DMS 273 treated with DMSO at 0.1 percent for 48 hours (cell line): ENCODE data around the gene HIC2.
"Not testable (repeated sequence)": the region's sequence is repeated elsewhere in the genome, so short reads cannot be mapped to it uniquely, and the experiment has no call there.

Source experiments
- DNase-seq: peaks from one replicate; lab custom pipeline; 2025; lab: John Stamatoyannopoulos, UW

The HIC2 gene, protein sequence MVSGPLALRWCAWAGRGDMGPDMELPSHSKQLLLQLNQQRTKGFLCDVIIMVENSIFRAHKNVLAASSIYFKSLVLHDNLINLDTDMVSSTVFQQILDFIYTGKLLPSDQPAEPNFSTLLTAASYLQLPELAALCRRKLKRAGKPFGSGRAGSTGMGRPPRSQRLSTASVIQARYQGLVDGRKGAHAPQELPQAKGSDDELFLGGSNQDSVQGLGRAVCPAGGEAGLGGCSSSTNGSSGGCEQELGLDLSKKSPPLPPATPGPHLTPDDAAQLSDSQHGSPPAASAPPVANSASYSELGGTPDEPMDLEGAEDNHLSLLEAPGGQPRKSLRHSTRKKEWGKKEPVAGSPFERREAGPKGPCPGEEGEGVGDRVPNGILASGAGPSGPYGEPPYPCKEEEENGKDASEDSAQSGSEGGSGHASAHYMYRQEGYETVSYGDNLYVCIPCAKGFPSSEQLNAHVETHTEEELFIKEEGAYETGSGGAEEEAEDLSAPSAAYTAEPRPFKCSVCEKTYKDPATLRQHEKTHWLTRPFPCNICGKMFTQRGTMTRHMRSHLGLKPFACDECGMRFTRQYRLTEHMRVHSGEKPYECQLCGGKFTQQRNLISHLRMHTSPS

DNA sequence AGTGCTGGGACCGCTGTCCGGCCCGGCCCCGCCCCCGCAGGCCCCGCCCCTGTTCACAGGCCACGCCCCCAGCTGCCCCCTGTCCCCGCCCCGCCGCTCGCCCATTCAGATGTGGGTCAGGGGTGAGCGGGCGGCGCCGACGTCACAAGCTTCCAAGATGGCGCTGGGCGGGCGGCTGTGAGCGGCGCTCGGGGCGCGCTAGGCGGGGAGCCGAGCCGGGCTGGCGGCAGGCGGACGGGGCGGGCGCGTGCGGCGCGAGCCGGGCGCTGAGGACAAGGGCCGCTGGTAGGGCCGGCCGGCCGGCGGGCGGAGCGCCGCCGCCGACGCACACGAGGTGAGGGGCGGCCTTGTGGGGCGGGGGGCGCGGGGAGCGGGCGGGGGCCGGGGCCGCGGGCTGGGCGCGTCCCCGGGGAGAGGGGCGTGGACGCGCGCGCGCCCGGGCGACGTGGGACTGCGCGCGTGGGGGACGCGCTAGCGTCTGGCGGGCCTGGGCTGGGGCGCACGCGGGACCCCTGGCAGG lies at the start of gene HIC2:
HIC2 (plus strand) TSS at position 145 of the 520 bp plus-strand sequence. CDS start 25,461 bp downstream, outside the sequence.
- not testable (repeated sequence) for DNase-seq

DNA sequence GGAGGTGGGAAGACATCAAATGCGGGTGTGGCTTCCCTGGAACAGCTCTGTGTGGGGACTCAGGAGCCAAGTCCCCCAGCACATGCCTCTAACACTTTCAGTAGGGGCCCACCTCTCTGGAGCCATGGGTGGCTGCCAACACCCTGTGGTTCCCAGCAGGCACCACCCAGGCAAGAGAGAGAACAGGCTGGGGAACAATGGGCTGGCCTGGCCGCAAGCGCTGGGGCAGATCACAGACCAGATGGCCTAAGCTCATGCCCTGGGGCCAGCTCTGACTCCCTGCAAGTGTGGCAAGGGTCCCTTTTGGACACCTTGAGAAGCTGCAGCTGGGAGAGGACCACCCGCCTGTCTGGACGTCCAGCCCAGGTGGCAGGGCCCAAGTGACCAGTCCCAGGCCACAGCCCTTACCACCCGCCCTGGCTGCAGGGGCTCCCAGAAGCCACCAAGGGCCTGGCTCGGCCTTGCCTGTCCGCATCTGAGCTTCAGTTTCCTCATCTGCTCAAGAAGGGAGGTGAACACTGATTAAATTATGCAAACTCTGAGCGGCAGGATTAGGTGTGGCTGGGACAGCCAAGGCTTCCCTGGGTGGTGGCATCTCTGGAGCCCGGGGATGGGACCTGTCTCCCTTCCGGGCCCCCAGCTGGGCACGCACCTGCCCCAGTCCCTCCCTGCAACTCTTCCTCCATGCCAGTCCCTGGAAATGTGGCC lies 48.4 kb upstream of the HIC2 start:
- not testable (repeated sequence) for DNase-seq

DNA sequence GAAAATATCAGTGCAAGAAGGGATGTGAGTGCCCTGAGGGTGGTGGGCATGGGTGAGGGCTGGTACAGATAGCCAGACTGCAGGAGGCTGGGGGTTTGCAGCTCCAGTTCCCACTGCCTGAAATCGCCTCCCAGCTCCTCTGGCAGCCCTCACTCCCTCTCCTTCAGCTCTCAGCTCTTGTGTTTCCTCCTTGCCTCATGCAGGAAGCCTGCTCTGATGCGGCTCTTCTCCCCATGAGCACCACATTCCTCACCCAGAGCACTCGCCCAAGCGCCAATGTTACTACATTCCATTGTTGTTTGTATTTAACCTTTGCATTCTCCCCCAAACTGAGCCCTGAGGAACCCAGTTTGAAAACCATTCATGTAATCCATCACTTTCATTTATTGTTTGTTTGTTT lies 41.3 kb upstream of the HIC2 start:
- not testable (repeated sequence) for DNase-seq

DNA sequence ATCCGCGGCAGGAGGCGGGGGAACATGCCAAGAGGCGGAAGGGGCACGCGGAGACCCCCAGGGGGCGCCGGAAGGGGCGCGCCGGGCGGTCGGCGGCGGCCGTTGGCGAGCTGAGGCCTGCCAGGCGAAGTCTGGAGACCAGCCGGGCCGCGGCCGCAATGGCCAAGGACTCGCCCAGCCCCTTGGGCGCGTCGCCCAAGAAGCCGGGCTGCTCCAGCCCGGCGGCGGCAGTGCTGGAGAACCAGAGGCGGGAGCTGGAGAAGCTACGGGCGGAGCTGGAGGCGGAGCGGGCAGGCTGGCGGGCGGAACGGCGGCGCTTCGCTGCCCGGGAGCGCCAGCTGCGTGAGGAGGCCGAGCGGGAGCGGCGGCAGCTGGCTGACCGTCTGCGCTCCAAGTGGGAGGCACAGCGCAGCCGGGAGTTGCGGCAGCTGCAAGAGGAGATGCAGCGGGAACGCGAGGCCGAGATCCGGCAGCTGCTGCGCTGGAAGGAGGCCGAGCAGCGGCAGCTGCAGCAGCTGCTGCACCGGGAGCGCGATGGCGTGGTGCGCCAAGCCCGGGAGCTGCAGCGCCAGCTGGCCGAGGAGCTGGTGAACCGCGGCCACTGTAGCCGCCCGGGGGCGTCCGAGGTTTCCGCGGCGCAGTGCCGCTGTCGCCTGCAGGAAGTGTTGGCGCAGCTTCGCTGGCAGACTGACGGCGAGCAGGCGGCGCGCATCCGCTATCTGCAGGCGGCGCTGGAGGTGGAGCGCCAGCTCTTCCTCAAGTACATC lies 33.3 kb upstream of the HIC2 start, which contains the start of gene RIMBP3B:
RIMBP3B (plus strand) TSS at position 51 of the 767 bp plus-strand sequence; CDS start at position 159, 108 bp downstream.
- not testable (repeated sequence) for DNase-seq

DNA sequence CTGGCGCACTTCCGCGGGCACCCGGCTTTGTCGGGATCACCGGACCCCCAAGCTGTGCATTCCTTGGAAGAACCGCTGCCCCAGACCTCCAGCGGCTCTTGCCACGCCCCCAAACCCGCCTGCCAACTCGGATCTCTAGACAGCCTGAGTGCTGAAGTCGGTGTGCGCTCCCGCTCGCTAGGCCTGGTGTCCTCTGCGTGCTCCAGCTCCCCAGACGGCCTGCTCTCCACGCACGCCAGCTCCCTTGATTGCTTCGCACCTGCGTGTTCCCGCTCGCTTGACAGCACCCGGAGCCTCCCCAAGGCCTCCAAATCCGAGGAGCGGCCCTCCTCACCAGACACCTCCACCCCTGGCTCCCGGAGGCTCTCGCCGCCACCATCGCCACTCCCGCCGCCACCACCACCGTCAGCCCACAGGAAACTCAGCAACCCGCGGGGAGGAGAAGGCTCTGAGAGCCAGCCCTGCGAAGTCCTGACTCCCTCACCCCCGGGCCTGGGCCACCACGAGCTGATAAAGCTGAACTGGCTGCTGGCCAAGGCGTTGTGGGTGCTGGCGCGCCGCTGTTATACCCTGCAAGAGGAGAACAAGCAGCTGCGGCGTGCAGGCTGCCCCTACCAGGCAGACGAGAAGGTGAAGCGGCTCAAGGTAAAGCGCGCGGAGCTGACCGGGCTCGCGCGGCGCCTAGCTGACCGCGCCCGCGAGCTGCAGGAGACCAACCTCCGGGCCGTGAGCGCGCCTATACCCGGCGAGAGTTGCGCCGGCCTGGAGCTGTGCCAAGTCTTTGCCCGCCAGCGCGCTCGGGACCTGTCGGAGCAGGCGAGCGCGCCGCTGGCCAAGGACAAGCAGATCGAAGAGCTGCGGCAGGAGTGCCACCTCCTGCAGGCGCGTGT lies 32.5 kb upstream of the HIC2 start:
- DNase-seq: not testable (repeated sequence)

DNA sequence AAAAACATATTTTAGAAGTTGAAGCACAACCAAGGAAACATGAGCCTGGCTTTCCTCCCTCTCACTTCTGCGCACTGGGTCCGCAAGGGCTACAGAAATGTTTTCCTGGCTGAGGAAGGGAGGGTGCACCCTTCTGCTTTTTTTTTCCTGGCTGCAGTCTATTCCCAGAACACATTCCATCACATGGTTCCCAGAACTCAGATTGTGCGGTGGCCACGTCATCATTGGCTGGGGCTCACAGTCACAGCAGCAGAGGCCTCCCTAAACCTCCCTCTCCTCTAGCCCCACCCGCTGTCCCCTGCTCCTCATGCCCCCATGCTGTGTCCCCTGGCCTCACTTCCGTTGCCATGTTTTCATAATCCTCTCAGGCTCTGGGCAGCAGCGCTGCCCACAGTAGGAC lies 27.7 kb upstream of the HIC2 start:
- not testable (repeated sequence) for DNase-seq

DNA sequence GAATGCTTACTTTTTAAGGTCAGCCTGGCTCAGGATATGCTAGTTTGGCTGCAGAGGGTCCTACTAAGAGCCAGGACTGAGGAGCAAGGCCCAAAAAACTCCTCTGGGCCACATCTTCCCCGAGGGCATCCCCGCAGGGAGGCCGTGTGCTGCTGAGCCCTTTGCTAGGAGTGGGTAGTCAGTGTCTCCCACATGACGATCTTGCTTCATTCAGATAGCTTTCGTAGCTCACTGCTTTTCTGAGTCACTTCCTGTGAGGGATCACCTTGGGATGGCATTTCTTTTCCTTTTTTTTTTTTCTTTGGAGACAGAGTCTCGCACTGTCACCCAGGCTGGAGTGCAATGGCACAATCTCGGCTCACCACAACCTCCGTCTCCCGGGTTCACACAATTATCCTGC lies 27.2 kb upstream of the HIC2 start:
- DNase-seq: not testable (repeated sequence)

DNA sequence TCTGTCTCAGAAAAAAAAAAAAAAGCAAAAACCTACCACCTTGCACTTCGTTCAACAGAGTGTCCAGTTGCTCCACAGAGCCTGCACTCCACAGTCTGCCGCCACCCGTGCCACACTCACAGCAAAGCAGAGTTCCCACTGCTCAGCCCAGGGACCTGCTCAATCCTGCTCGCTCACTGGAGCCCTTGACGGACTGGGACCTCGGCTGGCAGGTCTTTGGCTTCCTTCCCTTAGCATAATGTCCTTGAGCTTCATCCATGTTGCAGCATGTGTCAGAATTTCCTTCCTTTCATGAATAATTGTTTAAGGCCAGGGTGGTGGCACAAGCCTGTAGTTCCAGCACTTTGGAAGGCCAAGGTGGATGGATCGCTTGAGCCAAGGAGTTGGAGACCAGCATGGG lies 22.6 kb upstream of the HIC2 start:
- not testable (repeated sequence) for DNase-seq

DNA sequence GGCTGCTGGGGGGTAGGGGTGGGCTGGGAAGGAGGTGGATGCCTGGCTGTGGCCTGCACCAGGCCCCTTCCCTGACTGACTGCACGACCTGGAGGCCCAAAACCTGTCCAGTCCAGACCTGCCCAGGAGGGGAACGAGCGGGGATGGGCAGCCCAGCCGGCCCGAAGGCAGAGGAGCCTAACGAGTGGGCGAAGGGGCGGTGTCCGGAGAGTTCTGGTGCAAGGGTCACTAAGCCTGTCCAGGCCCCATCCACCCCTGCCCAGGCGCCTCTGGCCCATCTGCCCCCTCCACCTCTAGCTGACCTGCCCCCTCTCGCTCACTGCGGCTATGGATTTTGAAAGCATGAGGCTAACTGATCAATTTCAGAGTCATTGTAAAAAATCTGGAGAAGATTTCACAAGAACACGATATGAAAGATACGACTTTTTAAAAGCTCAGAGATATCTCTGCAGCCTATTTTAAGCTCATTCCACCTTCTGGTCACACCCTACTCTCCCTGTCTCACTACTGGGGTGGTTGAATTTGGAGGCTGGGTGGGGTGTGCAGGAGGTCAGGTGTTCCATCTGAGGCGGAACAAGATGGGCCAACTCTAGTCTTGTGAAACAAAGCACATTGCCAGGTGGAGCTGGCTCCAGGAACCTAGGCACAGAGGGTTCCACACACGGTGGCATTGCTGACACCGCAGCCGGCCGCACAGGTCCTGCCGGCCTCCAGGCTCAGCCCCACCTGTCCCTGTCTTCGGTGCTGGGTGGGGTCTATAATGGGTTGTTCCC lies 15.8 kb upstream of the HIC2 start:
- not testable (repeated sequence) for DNase-seq

DNA sequence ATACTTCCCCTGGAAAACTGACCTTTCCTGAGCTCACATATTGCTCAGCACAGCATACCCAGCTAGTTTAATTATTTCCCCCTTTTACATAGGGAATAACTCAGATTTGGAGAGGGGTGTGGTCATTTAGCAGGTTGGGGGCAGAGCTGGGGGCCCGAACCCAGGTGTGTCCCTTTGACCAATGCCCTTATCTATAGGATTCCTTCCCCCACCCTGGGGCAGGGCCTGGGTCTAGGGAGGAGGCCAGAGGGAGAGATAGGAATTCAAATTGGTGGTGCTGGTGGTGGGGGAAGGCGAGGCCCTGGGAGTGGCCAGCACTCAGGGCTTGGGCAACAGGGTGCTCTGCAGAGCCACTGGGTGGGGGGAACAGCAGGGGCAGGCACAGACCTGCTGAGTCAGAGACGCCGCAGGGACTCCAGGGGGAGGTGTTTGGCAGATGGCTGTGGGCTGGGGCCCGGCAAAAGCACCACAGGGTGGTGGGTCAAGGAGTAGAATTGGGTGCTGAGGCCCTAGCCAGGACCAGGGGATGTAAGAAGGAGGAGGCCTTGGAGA lies 14.3 kb upstream of the HIC2 start:
- DNase-seq: not testable (repeated sequence)

DNA sequence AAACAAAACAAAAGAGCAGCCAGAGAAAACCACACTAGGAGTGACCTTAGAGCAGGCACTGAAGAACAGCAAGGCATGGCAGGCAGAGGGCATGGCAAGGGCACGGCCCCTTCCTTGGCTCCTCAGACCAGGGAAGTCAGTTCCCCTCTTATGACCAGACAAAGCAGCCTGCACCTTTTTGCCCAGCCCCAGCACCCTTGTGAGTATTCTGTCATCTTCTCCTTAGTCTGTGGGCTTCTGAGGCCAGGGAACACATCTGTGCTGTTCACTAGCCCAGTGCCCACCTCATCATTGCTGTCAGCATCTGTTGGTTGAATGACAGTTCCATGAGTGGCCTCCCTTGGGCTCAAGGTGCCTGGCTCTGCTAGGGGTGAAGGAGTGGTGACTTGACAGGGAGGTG lies 10.0 kb upstream of the HIC2 start:
- DNase-seq: not testable (repeated sequence)

DNA sequence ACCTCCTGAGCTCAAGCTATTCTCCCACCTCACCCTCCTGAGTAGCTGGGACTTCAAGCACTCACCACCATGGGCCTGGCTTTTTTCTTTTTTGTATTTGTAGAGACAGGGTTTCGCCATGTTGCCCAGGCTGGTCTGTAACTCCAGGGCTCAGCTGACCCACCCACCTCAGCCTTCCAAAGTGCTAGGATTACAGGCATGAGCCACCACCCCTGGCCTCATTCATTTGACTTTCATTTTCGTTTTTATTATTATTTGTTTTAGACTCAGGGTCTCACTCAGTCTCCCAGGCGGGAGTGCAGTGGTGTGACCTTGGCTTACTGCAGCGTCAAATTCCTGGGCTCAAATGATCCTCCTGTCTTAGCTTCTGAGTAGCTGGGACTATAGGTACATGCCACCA lies 9.4 kb upstream of the HIC2 start:
- not testable (repeated sequence) for DNase-seq

DNA sequence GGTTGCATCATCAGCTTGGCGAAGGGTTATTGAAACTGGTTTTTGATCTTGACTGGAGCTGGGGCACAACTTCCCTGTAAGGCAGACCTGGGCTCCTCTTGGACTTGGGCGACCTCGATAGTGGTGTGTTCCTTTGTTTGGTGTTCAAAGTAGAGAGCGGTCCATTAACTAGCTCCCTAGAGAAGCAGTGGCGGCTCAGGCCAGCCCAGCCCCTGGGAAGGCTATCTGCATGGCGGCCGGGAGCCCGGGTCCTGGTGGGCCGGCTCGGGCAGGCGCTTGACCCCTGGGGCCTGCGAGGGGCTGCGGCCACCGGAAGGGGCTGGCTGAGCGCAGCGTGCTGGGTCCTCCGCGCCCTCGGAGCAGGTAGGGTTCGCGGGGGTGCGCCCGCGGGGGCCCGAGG lies 796 bp upstream of the HIC2 start:
- DNase-seq: not testable (repeated sequence)

DNA sequence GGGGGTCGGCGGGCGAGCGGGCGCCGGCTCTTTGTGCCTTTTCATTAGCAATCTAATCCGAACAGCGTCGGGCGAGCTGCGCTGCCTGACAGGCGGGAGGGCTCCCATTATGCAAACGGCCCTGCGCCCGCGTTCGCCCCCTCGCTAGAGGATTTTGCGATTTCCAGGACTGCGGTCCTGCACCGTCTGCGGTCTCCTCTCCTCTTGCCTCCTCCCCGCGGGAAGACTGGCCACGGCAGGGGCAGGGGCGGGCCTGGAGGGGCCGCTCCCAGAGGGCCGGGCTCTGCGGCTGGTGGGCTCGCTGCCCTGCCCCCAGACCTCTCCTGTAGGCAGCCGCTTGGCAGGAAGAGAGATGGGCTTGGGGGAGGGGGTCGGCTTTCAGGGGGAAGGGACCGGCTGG lies 682 bp downstream of the HIC2 start:
- DNase-seq: not testable (repeated sequence)

DNA sequence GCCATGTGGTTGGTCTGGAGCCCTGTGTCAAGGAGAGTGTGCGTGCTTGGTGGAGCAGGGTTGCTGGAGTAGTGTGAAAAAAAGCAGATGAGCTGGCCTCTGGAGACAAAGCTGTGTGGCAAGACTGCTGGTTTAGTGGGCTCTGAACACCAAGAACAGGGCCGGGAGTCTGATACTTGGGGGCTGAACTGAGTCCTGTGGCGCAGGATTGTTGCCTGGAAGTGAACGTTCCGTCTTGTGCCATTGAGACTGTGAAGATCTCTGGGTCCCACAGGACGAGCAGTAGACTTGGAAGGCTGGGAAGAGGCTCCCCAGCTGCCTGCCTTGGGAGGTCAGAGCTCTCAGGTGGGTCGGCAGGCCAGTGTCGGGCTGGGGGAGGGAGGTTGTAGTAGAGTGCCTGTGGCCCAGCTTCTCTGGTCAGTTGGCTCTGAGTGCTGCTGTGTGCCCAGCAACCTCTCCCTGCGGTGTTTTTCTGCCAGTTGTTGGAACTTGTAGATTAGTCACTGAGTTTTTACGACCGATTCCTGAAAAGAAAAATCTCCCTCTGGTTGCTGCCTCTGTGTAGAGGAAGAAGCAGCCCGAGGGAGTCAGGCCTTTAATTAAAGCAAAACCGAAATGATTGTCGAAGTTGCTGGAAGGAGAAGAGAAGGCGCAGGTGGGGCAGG lies 1.9 kb downstream of the HIC2 start:
- not testable (repeated sequence) for DNase-seq

DNA sequence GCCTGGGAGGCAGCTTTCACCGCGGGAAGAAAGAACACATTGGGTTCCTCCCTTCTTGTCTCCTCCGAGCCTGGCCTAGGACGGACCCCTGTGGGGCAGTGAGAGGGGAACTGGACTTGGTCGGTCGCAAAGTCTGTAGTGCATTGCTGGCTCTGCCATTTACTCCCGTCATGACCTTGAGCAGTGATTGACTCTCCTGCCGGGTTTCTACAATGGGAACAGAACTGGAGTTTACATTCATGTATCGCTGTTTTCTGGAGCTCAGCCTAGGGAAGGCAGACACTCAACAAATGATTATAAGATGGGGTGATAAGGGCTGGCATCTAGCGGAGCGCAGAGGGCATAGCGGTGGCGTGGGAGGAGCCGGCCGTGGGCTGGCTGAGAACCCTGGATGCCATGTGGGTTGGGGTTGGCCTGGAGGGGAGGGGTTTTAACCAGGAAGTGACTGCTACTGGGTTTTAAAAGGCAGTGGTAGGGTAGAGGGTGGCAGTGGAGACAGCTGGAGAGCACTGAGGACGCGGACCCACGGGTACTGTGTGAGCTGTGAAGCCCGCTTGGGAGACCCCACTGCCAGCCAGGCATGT lies 3.1 kb downstream of the HIC2 start:
- DNase-seq: not testable (repeated sequence)

DNA sequence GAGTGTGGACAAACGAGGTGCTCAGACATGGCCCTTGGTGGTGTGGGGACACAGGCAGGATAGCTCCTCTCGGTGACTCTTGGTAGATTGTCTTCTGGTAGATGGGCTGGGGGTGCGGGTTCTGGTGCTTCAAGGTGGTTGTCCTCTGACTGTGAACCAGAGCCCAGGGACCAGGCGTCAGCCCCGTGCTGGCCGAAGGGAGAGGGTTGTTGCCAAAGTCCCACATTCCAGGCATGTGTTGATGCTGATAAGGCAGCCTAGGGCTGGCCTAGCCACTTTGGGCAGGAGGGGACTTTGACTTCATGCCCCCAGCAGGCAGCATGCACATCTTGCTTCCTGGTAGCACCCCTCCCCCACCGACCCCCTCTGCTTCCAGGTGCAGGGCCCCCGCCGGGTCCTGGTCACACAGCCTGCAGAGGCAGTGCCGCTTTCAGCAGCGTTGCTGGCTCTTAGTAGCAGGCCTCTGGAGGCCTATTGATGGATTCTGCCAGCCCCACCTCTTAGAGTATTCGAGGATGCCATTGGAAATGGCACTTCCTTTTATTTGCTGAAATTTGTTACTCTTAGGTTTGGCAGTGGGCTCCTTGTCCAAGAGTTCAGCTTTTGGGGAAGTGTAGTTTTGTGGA lies 7.0 kb downstream of the HIC2 start:
- DNase-seq: not testable (repeated sequence)
